ENCODE measurements around the gene CCIN.
A peak's percentile ranks its signal among the peaks of the same experiment; 100 is the strongest.
"Not testable (repeated sequence)": the region's sequence is repeated elsewhere in the genome, so short reads cannot be mapped to it uniquely, and the experiment has no call there.

CCIN gene

DNA sequence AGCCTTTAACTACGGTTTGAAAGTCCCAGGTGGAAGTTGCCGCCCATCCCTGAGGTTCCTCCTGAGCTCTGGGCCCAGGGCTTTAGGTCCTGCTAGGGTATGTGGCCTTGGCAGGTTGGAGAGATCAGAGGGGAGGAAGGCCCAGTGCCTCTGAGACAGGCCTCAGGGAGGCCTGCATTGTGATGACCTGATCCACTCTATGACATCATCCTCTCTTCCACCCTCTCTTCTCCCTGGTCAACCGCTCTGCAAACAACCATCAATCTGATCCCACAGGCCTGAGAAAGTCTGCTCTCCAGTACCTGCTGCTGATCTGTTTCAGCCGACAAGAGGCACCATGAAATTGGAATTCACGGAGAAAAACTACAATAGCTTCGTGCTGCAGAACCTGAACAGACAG, at the start of gene CCIN:
Gene CCIN, plus strand, starts transcription at position 223 of the 400 bp plus-strand sequence. Its CDS starts 115 bp downstream, at position 338.
- DNase-seq: no peak

DNA sequence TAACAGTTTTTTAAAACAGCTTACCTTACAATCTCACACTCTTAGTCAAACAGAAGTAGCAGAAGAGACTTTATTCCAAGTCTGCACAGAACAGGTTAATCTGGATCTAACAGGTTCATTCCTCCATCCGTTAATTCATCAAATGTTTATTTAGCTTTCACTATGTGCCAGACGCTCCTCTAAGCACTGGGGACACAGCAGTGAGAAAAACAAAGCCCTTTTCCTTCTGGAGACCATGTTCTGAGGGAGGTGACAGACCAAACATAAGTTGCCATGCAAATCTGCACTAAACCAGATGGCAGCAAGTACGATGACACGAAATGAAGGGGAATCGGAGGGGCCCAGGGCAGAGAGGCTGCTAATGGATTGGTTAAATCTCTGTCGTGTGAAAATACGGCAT, 49.7 kb upstream of the CCIN start:
- no peak for DNase-seq

DNA sequence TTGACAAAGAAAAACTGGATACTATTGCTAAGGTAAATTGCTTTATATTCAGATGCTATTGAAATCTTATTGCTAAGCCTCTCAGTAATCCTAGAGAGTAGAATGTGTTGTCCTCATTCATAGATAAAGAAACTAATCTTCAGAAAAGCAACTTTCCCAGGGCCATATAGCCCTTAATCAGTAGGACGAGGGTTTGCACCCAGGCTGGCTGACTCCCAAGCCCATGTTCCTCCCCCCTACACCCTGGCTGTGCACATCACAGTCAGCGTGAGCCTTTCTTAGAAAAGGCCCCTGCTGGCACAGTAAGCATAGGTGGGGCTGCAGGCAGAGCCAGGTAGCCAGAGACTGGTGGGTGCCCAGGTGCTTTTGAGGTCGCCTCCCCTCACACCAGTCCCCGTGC, 48.5 kb upstream of the CCIN start:
- no peak for DNase-seq

GRCh38 chr9:36121971-36122370, 47.2 kb upstream of the CCIN start:
- no peak for DNase-seq

GRCh38 chr9:36123515-36123914, 45.7 kb upstream of the CCIN start:
- DNase-seq: no peak

GRCh38 chr9:36125062-36125855, 43.9 kb upstream of the CCIN start:
- DNase-seq: no peak

GRCh38 chr9:36126016-36126730, 43.0 kb upstream of the CCIN start:
- peak; percentile 21 for DNase-seq

- no peak for DNase-seq
Observed at GRCh38 chr9:36127652-36128244, 41.4 kb upstream of the CCIN start.

DNA sequence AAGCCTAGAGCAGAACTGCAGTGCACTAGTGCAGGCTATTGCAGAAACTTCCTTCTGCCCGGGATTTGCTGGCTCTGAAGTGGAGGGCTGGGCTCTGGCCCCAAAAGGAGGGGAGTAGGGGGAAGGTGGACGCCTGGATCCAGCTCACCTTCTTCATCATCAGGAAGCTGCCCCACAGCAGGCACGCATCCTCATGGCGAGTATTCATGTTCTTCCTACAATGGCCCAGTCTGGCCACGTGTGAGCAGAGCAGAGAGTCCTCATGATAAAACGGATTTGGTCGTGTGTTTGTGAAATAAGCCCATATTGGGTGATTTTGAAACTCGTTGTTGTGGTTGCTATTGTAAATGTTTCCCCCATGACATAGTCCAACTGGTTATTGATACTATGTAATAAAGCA, 40.8 kb upstream of the CCIN start:
- DNase-seq: no peak

GRCh38 chr9:36129139-36129538, 40.0 kb upstream of the CCIN start:
- DNase-seq: no peak

DNA sequence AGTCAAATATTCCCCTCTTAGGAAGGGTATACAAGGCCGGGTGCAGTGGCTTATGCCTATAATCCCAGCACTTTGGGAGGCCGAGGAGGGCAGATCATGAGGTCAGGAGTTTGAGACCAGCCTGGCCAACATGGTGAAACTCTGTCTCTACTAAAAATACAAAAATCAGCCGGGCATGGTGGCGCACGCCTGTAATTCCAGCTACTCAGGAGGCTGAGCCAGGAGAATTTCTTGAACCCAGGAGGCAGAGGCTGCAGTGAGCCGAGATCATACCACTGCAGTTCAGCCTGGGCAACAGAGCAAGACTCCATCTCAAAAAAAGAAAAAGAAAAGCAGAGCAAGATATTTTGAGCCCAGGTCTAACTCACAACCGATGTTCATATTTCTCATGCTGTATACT, 37.5 kb upstream of the CCIN start:
- DNase-seq: not testable (repeated sequence)

- no peak for DNase-seq
Observed at GRCh38 chr9:36132086-36132485, 37.1 kb upstream of the CCIN start.

DNA sequence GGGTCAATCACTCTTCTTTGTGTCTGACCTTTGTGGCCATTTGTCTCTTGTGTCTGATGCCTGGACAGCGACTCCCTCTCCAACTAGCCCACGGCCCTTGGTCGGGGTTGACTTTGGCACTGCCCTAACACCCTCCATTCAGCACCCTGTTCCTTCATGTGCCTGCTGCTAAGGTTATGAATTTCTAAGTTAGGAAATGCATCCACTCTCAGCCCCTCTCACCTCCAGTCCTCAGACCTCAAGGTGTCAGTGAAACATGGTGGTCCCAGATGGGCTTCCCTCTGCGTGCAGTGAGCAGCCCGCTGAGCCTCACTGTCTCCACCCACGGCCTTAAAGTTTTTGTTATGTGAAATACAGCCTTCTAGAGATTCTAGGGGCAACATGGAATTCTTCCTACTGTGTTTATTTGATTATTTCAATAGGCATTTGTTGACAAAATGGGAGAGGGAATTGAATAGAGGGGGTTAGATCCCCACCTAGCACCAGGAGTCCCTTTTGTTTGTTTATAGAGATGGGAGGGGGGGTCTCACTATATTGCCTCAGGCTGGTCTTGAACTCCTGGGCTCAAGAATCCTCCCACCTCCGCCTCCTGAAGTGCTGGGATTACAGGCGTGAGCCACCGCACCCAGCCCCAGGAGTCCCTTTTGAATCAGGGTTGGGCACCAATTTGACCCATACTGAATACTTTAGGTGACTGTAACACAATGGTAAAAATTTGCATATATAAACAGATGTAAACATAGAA, 34.3 kb upstream of the CCIN start:
- DNase-seq: no peak

DNA sequence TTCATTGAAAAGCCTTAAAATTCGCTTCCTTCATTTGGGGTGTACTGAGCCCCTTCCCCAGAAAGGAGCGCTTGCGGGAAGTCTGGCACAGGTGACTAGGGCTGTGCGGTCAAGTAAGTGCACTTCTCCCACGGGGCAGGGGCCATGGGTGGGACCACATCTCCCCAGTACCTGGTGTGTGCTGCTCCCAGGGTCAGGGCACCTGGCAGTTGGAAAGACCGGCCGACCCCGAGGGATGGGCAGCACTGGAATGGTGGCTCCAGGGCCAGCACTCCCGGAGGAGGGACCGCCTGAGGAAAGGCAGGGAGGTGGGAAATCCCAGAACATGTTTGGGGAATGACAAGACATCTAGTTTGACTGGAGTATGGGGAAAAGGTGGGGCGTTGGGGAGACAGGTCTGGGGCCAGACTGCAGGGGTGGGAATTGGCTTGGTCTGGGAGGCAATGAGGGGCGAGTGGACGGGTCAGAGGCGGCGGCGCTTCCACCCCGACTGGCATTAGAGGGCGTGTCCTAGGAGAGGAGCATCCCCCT, 33.4 kb upstream of the CCIN start:
- DNase-seq: no peak

- DNase-seq: peak; percentile 80
Observed at GRCh38 chr9:36136272-36136893, 32.8 kb upstream of the CCIN start, which contains the start of gene GLIPR2. GLIPR2 (plus strand) TSS chr9:36136733; CDS start chr9:36136779, 46 bp downstream.

GRCh38 chr9:36136894-36137391, 32.2 kb upstream of the CCIN start:
- peak; percentile 30 for DNase-seq

DNA sequence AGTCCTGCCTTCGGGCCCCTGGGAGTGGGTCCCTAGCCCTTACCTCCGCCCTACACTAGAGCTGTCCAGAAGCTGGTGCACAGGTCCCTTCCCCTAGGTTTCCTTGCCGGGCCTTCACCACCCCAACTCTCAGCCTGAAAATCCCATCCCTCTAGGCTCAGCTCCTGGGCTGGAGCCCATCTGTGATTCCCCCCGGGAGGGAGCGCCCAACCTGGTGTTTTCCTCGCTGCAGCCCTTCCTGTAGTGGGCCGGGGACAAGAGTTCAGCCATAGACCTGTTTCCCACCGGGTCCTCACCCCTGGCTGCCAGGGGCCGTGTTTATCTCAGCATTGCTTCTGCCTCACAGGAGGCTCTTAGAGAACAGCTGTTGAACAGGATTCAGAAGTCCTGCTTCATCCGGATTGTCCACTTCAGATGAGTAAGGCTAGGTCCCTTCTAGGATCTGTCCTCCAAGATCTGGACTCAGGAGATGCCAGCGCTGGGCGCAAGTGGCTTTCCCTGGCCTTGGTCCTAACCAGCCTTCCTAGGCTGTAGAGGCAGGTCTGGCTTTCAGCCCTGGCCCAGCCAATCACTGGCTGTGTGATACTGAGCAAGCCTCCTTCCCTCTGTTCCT, 31.7 kb upstream of the CCIN start:
- DNase-seq: peak; percentile 31

GRCh38 chr9:36138496-36138895, 30.7 kb upstream of the CCIN start:
- no peak for DNase-seq

DNA sequence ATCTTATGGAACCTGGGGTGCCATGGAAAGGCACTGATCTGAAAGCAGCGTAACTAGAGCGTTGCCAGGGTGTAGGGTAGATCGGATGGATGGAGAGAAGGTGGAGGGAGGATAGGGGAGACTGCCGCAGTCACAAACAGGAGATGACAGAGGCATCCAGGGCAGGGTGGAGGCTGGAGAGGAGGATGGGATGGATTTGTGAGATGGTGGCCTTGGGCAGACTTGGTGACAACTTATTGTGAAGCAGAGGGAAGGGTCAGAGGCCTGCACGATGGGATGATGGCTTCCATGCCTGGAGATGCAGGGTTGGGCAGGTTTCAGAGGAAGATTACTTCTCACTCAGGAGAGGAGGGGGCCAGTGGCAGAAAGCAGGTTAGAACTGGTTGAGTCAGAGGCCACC, 30.3 kb upstream of the CCIN start:
- DNase-seq: no peak

DNA sequence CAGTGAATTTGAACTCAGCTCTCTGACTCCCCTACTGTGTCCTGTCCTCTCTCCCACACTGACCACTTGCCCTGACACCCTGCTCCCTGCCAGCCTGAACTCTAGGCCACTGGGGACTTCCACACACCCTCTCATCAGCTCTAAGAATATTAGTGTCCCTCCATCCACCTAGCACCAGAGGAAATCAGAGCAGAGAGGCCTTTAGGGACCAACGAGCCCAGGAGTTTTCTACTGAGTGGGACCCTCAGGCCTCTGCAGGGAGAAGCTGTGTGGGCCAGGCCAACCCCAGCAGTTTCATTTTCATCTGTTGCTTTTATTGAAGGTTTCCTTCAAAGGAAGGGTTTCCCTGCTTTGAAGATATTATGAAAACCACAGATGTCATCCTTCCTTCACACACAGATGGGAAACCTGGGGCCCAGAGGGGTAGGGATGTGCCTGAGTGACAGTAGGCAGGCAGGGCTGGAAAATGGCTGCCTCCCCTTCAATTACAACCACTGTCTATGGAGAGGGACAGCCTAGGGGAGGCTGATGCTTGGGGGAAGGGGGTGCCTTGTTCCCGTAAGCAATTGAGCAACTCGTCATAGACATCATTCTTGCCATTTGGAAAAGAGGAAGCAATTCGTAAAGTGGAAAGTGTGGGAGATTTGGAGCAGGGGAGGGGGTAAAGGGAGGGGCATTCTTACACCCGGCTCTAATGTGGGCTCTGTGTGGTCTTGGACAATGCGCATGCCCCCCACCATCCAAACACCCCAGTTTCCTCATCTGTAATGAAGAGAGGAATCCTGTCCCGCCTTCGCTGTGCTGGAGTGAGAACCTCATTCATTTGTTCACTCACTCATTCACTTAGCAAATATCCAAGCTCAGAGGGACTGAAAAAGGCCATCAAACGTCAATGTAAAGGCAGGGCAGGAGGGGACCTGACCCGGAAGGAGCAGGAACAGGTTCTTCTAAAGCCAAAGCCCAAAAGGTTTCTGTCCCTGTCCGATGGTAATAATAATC, 28.8 kb upstream of the CCIN start:
- DNase-seq: no peak
